Mesendoderm (in vitro differentiated cells): Measurements from ENCODE around the gene JPH3.

Experiments used
- DNase-seq: peaks from one replicate; pipeline ENCODE4 v3.0.0; 2013
- H2AK5ac ChIP-seq: 2 replicates; pipeline ENCODE4 v1.6.1; 2013; ENCODE audit warnings: low read length, inconsistent platforms
- H2BK120ac ChIP-seq: 2 replicates; pipeline ENCODE4 v1.6.1; 2013; ENCODE audit warnings: low read depth, mild to moderate bottlenecking, low read length, moderate library complexity, mixed read lengths
- H2BK15ac ChIP-seq: replicated peaks from 2 replicates; pipeline ENCODE4 v1.6.1; 2013; ENCODE audit warnings: low read depth, mild to moderate bottlenecking, moderate library complexity
- H2BK5ac ChIP-seq: 2 replicates; pipeline ENCODE4 v1.6.1; 2013; ENCODE audit warnings: low read length, inconsistent platforms
- H3K18ac ChIP-seq: 2 replicates; pipeline ENCODE4 v1.6.1; 2013; ENCODE audit warnings: mild to moderate bottlenecking, low read length, mixed read lengths
- H3K23ac ChIP-seq: one replicate; pipeline ENCODE4 v1.6.1; 2013; ENCODE audit warnings: low read length
- H3K27ac ChIP-seq: 2 replicates; pipeline ENCODE4 v1.5.1; 2013; ENCODE audit warnings: low read depth, mild to moderate bottlenecking, inconsistent platforms, low read length, moderate library complexity
- H3K27me3 ChIP-seq: 2 replicates; pipeline ENCODE4 v1.6.1; 2013; ENCODE audit warnings: low read length, control low read depth, mild to moderate bottlenecking, inconsistent platforms; ENCODE audit not compliant: insufficient read depth, poor library complexity
- H3K36me3 ChIP-seq: 2 replicates; pipeline ENCODE4 v1.6.1; 2013; ENCODE audit warnings: low read length, inconsistent platforms; ENCODE audit not compliant: control insufficient read depth, insufficient read depth
- H3K4ac ChIP-seq: one replicate; pipeline ENCODE4 v1.6.1; 2013; ENCODE audit warnings: low read depth, mild to moderate bottlenecking, low read length, moderate library complexity
- H3K4me1 ChIP-seq: 2 replicates; pipeline ENCODE4 v1.6.1; 2013; ENCODE audit warnings: low read depth, low read length, inconsistent platforms; ENCODE audit not compliant: control insufficient read depth
- H3K4me2 ChIP-seq: 2 replicates; pipeline ENCODE4 v1.6.1; 2013; ENCODE audit warnings: low read length
- H3K4me3 ChIP-seq: 2 replicates; pipeline ENCODE4 v1.5.1; 2013; ENCODE audit warnings: mild to moderate bottlenecking, low read length
- H3K56ac ChIP-seq: one replicate; pipeline ENCODE4 v1.6.1; 2013; ENCODE audit warnings: low read length
- H3K79me1 ChIP-seq: 2 replicates; pipeline ENCODE4 v1.6.1; 2013; ENCODE audit warnings: low read length, inconsistent platforms
- H3K79me2 ChIP-seq: 2 replicates; pipeline ENCODE4 v1.6.1; 2013; ENCODE audit warnings: mild to moderate bottlenecking, low read length; ENCODE audit not compliant: control insufficient read depth, insufficient read depth
- H3K9ac ChIP-seq: 2 replicates; pipeline ENCODE4 v1.6.1; 2013; ENCODE audit warnings: low read length, inconsistent platforms
- H4K5ac ChIP-seq: one replicate; pipeline ENCODE4 v1.6.1; 2013; ENCODE audit warnings: low read length
- H4K8ac ChIP-seq: one replicate; pipeline ENCODE4 v1.6.1; 2013; ENCODE audit warnings: low read depth, mild to moderate bottlenecking, control low read depth, low read length, moderate library complexity
- WGBS: extraction: QIAGEN DNeasy Blood & Tissue Kit; methylation state at CpG from one replicate; pipeline ENCODE4 v1.1.7; 2013; ENCODE audit warnings: low lambda C conversion rate, missing lambda C conversion rate; ENCODE audit not compliant: insufficient coverage; ENCODE audit errors: extremely low coverage; 5-methylcytosine and 5-hydroxymethylcytosine counted together

Gene JPH3

GRCh38 chr16:87706278-87707000 is 104.1 kb downstream of the JPH3 start:
- H3K56ac ChIP-seq, result no peak overlapping the region
- H3K4me1 ChIP-seq, result no peaks in the 10 kb centered on the region
- peak; percentile 39 for DNase-seq
- no peak overlapping the region for H3K4ac ChIP-seq
- no peak overlapping the region for H3K23ac ChIP-seq
- H2BK120ac ChIP-seq, result no peak overlapping the region
- H3K27me3 ChIP-seq, result no peaks in the 10 kb centered on the region
- no peak overlapping the region for H3K9ac ChIP-seq
- H2AK5ac ChIP-seq, result no peak overlapping the region
- H3K4me3 ChIP-seq, result no peak overlapping the region
- H3K27ac ChIP-seq, result no peak overlapping the region
- no peaks in the 10 kb centered on the region for H3K36me3 ChIP-seq
- no CpG with 5 or more reads among the region's 28 CpGs for WGBS
- no peak overlapping the region for H2BK15ac ChIP-seq
- no peak overlapping the region for H4K5ac ChIP-seq
- H3K79me1 ChIP-seq, result peaks cover 2% of the 10 kb centered on the region
- H4K8ac ChIP-seq, result no peak overlapping the region
- no peak overlapping the region for H3K18ac ChIP-seq
- no peak overlapping the region for H3K4me2 ChIP-seq
- H2BK5ac ChIP-seq, result no peak overlapping the region
- H3K79me2 ChIP-seq, result no peaks in the 10 kb centered on the region

- H2BK15ac ChIP-seq, result no peak overlapping the region
- no peak overlapping the region for H3K27ac ChIP-seq
- H3K4me3 ChIP-seq, result no peak overlapping the region
- DNase-seq, result peak; percentile 54
- no peak overlapping the region for H3K56ac ChIP-seq
- H2AK5ac ChIP-seq, result no peak overlapping the region
- no peaks in the 10 kb centered on the region for H3K36me3 ChIP-seq
- H3K27me3 ChIP-seq, result no peaks in the 10 kb centered on the region
- no peak overlapping the region for H3K18ac ChIP-seq
- no peaks in the 10 kb centered on the region for H3K4me1 ChIP-seq
- no peak overlapping the region for H3K23ac ChIP-seq
- no peak overlapping the region for H2BK5ac ChIP-seq
- H4K8ac ChIP-seq, result no peak overlapping the region
- WGBS, result no CpG with 5 or more reads among the region's 17 CpGs
- peaks cover 2% of the 10 kb centered on the region for H3K79me1 ChIP-seq
- no peak overlapping the region for H2BK120ac ChIP-seq
- no peak overlapping the region for H3K9ac ChIP-seq
- H3K4me2 ChIP-seq, result no peak overlapping the region
- H4K5ac ChIP-seq, result no peak overlapping the region
- no peaks in the 10 kb centered on the region for H3K79me2 ChIP-seq
- no peak overlapping the region for H3K4ac ChIP-seq
Observed at GRCh38 chr16:87707097-87707496, 104.8 kb downstream of the JPH3 start.

- no peak overlapping the region for H3K9ac ChIP-seq
- H3K27ac ChIP-seq, result no peak overlapping the region
- no peak overlapping the region for H3K18ac ChIP-seq
- no peak for DNase-seq
- no CpG with 5 or more reads among the region's 45 CpGs for WGBS
- no peaks in the 10 kb centered on the region for H3K36me3 ChIP-seq
- peaks cover 2% of the 10 kb centered on the region for H3K79me1 ChIP-seq
- no peak overlapping the region for H3K23ac ChIP-seq
- no peaks in the 10 kb centered on the region for H3K4me1 ChIP-seq
- no peak overlapping the region for H4K5ac ChIP-seq
- H3K79me2 ChIP-seq, result no peaks in the 10 kb centered on the region
- H3K4me2 ChIP-seq, result no peak overlapping the region
- H3K4ac ChIP-seq, result no peak overlapping the region
- H2AK5ac ChIP-seq, result no peak overlapping the region
- H3K27me3 ChIP-seq, result no peaks in the 10 kb centered on the region
- no peak overlapping the region for H2BK120ac ChIP-seq
- H3K56ac ChIP-seq, result no peak overlapping the region
- no peak overlapping the region for H2BK15ac ChIP-seq
- no peak overlapping the region for H3K4me3 ChIP-seq
- H2BK5ac ChIP-seq, result no peak overlapping the region
- no peak overlapping the region for H4K8ac ChIP-seq
Observed at GRCh38 chr16:87707714-87708580, 105.6 kb downstream of the JPH3 start.

DNA sequence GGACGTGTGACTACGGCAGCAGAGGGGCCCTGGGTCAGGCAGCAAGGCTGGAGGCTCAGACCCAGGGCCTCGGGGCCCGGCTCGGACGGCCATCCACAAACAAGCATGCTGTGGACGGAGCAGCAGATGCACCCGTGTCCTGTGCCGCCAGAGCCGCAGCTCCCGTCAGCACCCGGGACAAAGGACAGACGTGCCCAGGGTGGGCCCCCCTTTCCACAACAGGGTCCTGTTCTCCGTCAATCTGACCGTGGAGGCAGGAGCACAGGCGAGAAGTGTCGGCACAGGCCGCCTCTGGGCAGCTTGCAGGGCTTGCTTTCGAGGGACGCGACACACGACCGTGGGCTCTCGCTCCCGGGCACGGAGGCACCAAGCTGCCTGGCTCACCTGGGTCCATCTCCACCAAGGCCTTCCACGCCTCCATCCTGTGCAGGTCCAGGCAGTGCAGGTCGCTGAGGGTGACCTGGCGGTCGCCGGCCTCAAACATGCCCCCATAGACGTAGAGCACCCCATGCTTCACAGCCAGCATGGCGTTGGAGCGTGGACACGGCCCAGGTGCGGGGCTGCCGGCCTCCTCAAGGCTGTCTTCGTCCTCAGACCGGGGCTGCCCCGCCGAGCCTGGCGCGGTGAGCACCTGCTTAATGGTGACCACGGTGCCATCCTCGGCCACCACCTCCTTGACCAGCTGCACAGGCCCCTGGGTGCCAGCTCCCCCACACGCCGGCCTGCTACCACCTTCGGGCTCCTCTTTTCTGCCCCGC is 106.8 kb downstream of the JPH3 start:
- Histone ChIP-seq H3K23ac (no peak overlapping the region), H3K36me3 (no peaks in the 10 kb centered on the region), H3K27ac (no peak overlapping the region), H4K8ac (no peak overlapping the region), H2BK15ac (no peak overlapping the region), H3K56ac (no peak overlapping the region), H2BK5ac (no peak overlapping the region), H3K4me2 (no peak overlapping the region), H3K9ac (no peak overlapping the region), H3K4me1 (no peaks in the 10 kb centered on the region), H3K18ac (no peak overlapping the region), H2AK5ac (no peak overlapping the region), H3K27me3 (no peaks in the 10 kb centered on the region), H2BK120ac (no peak overlapping the region), H3K79me1 (peaks cover 2% of the 10 kb centered on the region), H3K79me2 (no peaks in the 10 kb centered on the region), H3K4ac (no peak overlapping the region), H4K5ac (no peak overlapping the region), H3K4me3 (no peak overlapping the region)
- no peak for DNase-seq
- no CpG with 5 or more reads among the region's 49 CpGs for WGBS

DNA sequence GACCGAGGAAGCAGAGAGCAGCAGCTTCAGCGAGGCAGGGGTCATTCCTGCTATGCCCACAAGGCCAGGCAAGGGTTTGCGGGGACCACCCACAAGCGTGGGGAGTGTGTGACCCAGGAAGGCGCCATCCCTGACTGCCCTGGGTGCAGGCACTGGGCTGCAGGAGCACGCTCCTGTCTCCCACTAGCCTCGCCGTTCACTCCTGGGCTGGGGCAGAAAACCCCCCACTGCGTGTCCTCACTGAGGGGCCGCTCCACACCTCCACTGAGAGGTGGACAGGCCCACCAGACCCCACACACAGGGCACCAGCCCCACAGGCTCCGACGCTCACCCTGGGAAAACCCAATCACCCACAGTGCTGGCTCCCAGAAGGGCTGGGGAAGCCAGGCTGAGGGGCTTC is 107.4 kb downstream of the JPH3 start:
- Histone ChIP-seq H3K4me3 (no peak overlapping the region), H3K9ac (no peak overlapping the region), H3K23ac (no peak overlapping the region), H4K5ac (no peak overlapping the region), H3K79me2 (no peaks in the 10 kb centered on the region), H2BK15ac (no peak overlapping the region), H3K56ac (no peak overlapping the region), H3K27me3 (no peaks in the 10 kb centered on the region), H3K18ac (no peak overlapping the region), H3K79me1 (peaks cover under 1% of the 10 kb centered on the region), H3K36me3 (no peaks in the 10 kb centered on the region), H4K8ac (no peak overlapping the region), H3K4me1 (no peaks in the 10 kb centered on the region), H2BK5ac (no peak overlapping the region), H3K4me2 (no peak overlapping the region), H2BK120ac (no peak overlapping the region), H3K4ac (no peak overlapping the region), H2AK5ac (no peak overlapping the region), H3K27ac (no peak overlapping the region)
- no peak for DNase-seq
- no CpG with 5 or more reads among the region's 12 CpGs for WGBS
